HG03097 (cell line): ENCODE measurements around the gene ADIPOQ.
"Not testable (repeated sequence)": the region's sequence is repeated elsewhere in the genome, so short reads cannot be mapped to it uniquely, and the experiment has no call there.

ENCODE experiments used
- ATAC-seq: cut with Tn5 transposase; IDR thresholded peaks from one replicate; pipeline ENCODE4 v1.9.1; 2021; ENCODE audit not compliant: unreplicated experiment, low FRiP score

The ADIPOQ gene

GRCh38 chr3:186826410-186826975, 16.0 kb upstream of the ADIPOQ start:
- ATAC-seq, result no peak

- ATAC-seq, result peak; percentile 83
Measured at GRCh38 chr3:186826976-186827857, 15.3 kb upstream of the ADIPOQ start.

GRCh38 chr3:186828340-186828739, 14.2 kb upstream of the ADIPOQ start:
- no peak for ATAC-seq

GRCh38 chr3:186831798-186832197, 10.7 kb upstream of the ADIPOQ start:
- ATAC-seq, result no peak

- ATAC-seq, result no peak
Measured at GRCh38 chr3:186832276-186832675, 10.2 kb upstream of the ADIPOQ start.

GRCh38 chr3:186839874-186840641, 2.5 kb upstream of the ADIPOQ start:
- no peak for ATAC-seq

- no peak for ATAC-seq
Measured at GRCh38 chr3:186841620-186842019, 890 bp upstream of the ADIPOQ start.

GRCh38 chr3:186843039-186843432, 526 bp downstream of the ADIPOQ start:
- no peak for ATAC-seq

GRCh38 chr3:186844908-186845307, 2.4 kb downstream of the ADIPOQ start:
- no peak for ATAC-seq

- ATAC-seq, result no peak
Measured at GRCh38 chr3:186845756-186846155, 3.2 kb downstream of the ADIPOQ start.

GRCh38 chr3:186847437-186847836, 4.9 kb downstream of the ADIPOQ start:
- ATAC-seq, result no peak

GRCh38 chr3:186849374-186849975, 7.0 kb downstream of the ADIPOQ start:
- no peak for ATAC-seq

- ATAC-seq, result not testable (repeated sequence)
Measured at GRCh38 chr3:186851835-186852234, 9.3 kb downstream of the ADIPOQ start.

GRCh38 chr3:186852994-186853393, 10.5 kb downstream of the ADIPOQ start:
- ATAC-seq, result no peak

- no peak for ATAC-seq
Measured at GRCh38 chr3:186854146-186854545, 11.6 kb downstream of the ADIPOQ start.

GRCh38 chr3:186854954-186855353, 12.4 kb downstream of the ADIPOQ start:
- no peak for ATAC-seq

- no peak for ATAC-seq
Measured at GRCh38 chr3:186857743-186858142, 15.2 kb downstream of the ADIPOQ start.

- ATAC-seq, result not testable (repeated sequence)
Measured at GRCh38 chr3:186865215-186865853, 22.8 kb downstream of the ADIPOQ start.

- ATAC-seq, result not testable (repeated sequence)
Measured at GRCh38 chr3:186866095-186866494, 23.6 kb downstream of the ADIPOQ start.
